Measurements from ENCODE around the gene FGFR4.

The FGFR4 gene

DNA sequence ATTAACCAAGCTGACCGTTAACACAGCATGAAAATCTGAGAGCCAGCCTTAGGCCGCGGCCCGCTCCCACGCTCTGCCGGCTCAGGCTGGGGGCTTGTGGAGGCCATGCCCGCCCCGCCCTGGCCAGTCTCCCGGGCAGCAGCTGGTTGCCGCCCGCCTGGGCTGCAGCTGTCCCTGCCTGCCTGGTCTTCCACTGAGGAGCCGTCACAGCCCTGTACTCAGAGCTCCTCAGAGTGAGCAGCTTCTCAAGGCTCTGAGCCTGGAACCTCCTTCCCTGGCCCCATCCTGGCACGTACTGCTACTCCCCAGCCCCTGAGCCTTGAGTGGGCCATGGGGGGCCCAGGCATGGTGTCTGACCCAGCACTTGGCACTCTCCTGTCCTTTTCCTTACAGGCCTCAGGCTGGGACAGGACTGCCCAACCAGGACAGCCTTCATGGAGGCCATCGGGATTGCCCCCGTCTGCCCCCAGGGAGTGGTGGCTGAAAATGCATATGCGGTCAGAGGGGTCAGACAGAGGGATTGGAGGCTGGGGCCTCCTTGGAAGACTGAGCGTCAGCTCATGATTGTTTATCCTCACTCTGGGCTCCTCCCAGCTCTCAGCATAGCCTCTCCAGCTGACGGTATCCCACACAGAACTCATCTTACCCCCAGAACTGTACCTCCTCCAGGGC lies 11.9 kb downstream of the FGFR4 start:
- no peaks in the 10 kb centered on the region for H3K79me2 ChIP-seq (ENCODE audit: low read length)
- H3K9me3 ChIP-seq (ENCODE audit: insufficient read depth, low read length) = no peaks in the 10 kb centered on the region
- H3K4me1 ChIP-seq (ENCODE audit: low read length) = no peaks in the 10 kb centered on the region
- H2AFZ ChIP-seq (ENCODE audit: low read depth, low read length) = no peak overlapping the region
- no peak overlapping the region for H3K9ac ChIP-seq (ENCODE audit: low read length)
- peaks cover 4% of the 10 kb centered on the region for H3K27me3 ChIP-seq (ENCODE audit: low read depth, low read length)
- H3K4me2 ChIP-seq (ENCODE audit: low read length) = no peak overlapping the region
- no peaks in the 10 kb centered on the region for H4K20me1 ChIP-seq (ENCODE audit: insufficient read depth, low read length)
- no peak for TF ChIP-seq EZH2phosphoT487 (IDR thresholded peaks at IDR 0.05; ENCODE audit: low read depth)
- TF ChIP-seq, protein P1, sequence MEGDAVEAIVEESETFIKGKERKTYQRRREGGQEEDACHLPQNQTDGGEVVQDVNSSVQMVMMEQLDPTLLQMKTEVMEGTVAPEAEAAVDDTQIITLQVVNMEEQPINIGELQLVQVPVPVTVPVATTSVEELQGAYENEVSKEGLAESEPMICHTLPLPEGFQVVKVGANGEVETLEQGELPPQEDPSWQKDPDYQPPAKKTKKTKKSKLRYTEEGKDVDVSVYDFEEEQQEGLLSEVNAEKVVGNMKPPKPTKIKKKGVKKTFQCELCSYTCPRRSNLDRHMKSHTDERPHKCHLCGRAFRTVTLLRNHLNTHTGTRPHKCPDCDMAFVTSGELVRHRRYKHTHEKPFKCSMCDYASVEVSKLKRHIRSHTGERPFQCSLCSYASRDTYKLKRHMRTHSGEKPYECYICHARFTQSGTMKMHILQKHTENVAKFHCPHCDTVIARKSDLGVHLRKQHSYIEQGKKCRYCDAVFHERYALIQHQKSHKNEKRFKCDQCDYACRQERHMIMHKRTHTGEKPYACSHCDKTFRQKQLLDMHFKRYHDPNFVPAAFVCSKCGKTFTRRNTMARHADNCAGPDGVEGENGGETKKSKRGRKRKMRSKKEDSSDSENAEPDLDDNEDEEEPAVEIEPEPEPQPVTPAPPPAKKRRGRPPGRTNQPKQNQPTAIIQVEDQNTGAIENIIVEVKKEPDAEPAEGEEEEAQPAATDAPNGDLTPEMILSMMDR (IDR thresholded peaks at IDR 0.05; ENCODE audit: low read depth, low read length) = no peak
- no peaks in the 10 kb centered on the region for H3K36me3 ChIP-seq (replicated peaks; ENCODE audit: low read depth, low read length)
- no peak overlapping the region for H3K27ac ChIP-seq (ENCODE audit: low read length)
- no peak overlapping the region for H3K4me3 ChIP-seq (ENCODE audit: low read length)

DNA sequence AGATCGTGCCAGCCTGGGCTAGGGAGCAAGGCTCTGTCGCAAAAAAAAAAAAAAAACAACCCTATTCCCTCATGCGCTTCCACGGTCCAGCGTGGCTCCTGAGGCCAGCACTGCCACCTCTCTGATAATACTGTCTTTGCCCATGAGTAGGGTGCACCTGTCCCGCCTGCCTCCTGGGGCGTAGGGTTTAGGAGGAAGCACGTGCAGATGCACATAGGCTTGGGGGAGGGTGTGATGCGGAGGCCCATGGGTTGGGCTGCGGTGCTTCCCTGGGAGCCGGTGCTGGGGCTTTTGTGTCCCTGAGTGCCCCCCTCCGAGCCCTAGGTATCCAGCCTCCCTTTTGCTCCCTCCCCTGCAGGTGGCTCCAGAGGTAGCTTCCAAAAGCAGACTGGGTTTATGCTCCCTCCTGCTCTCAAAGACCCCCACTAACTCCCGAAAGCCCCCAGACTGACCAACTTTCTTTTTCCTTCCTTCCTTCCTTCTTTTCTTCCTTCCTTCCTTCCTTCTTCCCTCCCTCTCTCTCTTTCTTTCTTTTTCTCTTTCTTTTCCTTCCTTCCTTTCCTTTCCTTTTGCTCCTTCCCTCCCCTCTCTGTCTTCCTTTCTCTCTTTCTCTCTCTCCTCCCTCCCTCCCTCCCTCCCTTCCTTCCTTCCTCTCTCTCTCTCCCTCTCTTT lies 12.8 kb downstream of the FGFR4 start:
- Histone ChIP-seq H3K27ac (ENCODE audit: low read length) (no peak overlapping the region), H3K9ac (ENCODE audit: low read length) (no peak overlapping the region)

DNA sequence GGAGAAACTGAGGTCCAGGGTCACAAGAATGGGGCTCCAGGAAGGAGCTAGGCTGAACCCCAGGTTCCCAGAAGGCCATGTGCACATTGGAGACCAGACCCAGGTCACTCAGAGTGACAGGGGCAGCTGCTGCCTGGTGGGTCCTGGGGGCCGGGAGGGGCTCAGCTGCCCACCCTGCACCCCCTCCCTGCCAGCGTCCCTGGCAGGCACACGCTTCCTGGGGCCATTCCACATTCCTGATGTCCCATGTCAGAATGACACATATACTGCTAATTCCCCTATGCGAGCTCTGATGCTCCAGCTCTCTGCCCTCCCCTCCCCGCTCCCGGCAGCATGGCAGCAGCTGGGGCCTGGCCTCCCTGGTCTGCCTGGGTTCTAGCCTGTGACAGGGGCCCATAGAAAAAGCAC lies 14.0 kb downstream of the FGFR4 start:
- TF ChIP-seq, protein P1 (IDR thresholded peaks at IDR 0.05; ENCODE audit: low read depth, low read length) = no peak
- no peak for TF ChIP-seq EZH2phosphoT487 (IDR thresholded peaks at IDR 0.05; ENCODE audit: low read depth)
- H2AFZ ChIP-seq (ENCODE audit: low read depth, low read length) = no peak overlapping the region
- no peaks in the 10 kb centered on the region for H4K20me1 ChIP-seq (ENCODE audit: insufficient read depth, low read length)
- H3K4me2 ChIP-seq (ENCODE audit: low read length) = no peak overlapping the region
- H3K9ac ChIP-seq (ENCODE audit: low read length) = no peak overlapping the region
- no peak overlapping the region for H3K27ac ChIP-seq (ENCODE audit: low read length)
- no peaks in the 10 kb centered on the region for H3K36me3 ChIP-seq (replicated peaks; ENCODE audit: low read depth, low read length)
- H3K27me3 ChIP-seq (ENCODE audit: low read depth, low read length) = peaks cover 4% of the 10 kb centered on the region
- H3K9me3 ChIP-seq (ENCODE audit: insufficient read depth, low read length) = no peaks in the 10 kb centered on the region
- no peaks in the 10 kb centered on the region for H3K79me2 ChIP-seq (ENCODE audit: low read length)
- no peaks in the 10 kb centered on the region for H3K4me1 ChIP-seq (ENCODE audit: low read length)
- no peak overlapping the region for H3K4me3 ChIP-seq (ENCODE audit: low read length)

More for the DNA sequence above, 12.8 kb downstream of the FGFR4 start:
- no peak overlapping the region for H3K4me2 ChIP-seq (ENCODE audit: low read length)
- peaks cover 4% of the 10 kb centered on the region for H3K27me3 ChIP-seq (ENCODE audit: low read depth, low read length)
- H3K4me1 ChIP-seq (ENCODE audit: low read length) = no peaks in the 10 kb centered on the region
- no peaks in the 10 kb centered on the region for H3K36me3 ChIP-seq (replicated peaks; ENCODE audit: low read depth, low read length)
- no peak overlapping the region for H3K4me3 ChIP-seq (ENCODE audit: low read length)
- H4K20me1 ChIP-seq (ENCODE audit: insufficient read depth, low read length) = no peaks in the 10 kb centered on the region
- no peaks in the 10 kb centered on the region for H3K9me3 ChIP-seq (ENCODE audit: insufficient read depth, low read length)
- H3K79me2 ChIP-seq (ENCODE audit: low read length) = no peaks in the 10 kb centered on the region
- no peak overlapping the region for H2AFZ ChIP-seq (ENCODE audit: low read depth, low read length)
- TF ChIP-seq, protein P1 (IDR thresholded peaks at IDR 0.05; ENCODE audit: low read depth, low read length) = no peak
- TF ChIP-seq EZH2phosphoT487 (IDR thresholded peaks at IDR 0.05; ENCODE audit: low read depth) = no peak

DNA sequence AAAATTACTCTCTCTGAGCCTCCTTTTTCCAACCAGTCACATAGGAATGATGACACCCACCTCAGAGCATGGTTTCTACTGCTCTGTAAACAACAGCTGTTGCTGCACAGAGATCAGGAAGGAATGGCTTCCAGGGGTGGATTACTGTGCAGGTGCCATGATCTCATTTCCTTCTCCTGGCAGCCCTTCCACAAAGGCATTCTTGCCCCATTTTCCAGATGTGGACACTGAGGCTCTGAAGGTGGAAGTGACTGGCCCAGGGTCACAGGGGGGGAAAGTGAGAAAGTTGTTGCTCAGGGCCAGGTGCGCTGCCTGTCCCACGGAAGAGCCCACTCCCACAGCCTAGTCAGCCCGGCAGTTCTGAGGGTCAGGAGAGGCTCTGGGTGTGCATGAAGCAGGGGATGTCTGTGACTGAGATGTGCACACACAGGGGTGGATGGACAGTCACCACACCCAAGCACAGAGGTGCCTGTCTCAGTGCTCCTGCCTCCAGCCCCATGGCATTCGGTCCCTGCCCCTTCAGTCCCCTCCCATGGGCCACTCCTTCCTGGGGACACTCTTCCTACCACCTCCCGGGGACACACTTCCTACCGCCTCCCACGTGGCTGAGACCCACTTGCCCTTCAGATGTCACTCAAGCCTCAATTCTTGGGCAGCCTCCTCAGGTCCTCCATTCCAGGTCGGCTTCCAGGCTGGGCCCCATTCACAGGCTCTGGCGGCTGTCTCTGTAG lies 17.0 kb downstream of the FGFR4 start:
- Histone ChIP-seq H3K4me1 (ENCODE audit: low read length) (no peaks in the 10 kb centered on the region), H3K9ac (ENCODE audit: low read length) (no peak overlapping the region)

More for the DNA sequence above, 17.0 kb downstream of the FGFR4 start:
- TF ChIP-seq EZH2phosphoT487 (IDR thresholded peaks at IDR 0.05; ENCODE audit: low read depth) = no peak
- TF ChIP-seq, protein P1 (IDR thresholded peaks at IDR 0.05; ENCODE audit: low read depth, low read length) = no peak
- H3K9me3 ChIP-seq (ENCODE audit: insufficient read depth, low read length) = no peaks in the 10 kb centered on the region
- no peaks in the 10 kb centered on the region for H3K79me2 ChIP-seq (ENCODE audit: low read length)
- no peak overlapping the region for H2AFZ ChIP-seq (ENCODE audit: low read depth, low read length)
- H3K4me2 ChIP-seq (ENCODE audit: low read length) = no peak overlapping the region
- no peak overlapping the region for H3K27ac ChIP-seq (ENCODE audit: low read length)
- H3K36me3 ChIP-seq (replicated peaks; ENCODE audit: low read depth, low read length) = no peaks in the 10 kb centered on the region
- H3K27me3 ChIP-seq (ENCODE audit: low read depth, low read length) = peaks cover 4% of the 10 kb centered on the region
- H4K20me1 ChIP-seq (ENCODE audit: insufficient read depth, low read length) = no peaks in the 10 kb centered on the region
- no peak overlapping the region for H3K4me3 ChIP-seq (ENCODE audit: low read length)
